Neural crest cell (in vitro differentiated cells): ENCODE measurements around the gene STIM2. TPM values are rescaled to one million over a fixed set of nuclear protein-coding genes. Genes with fewer than 3 reads are reported as not detected.

Experiments
- DNase-seq: peaks from one replicate; pipeline ENCODE4 v3.0.0; 2021; ENCODE audit warnings: low read depth, mixed read lengths, low spot score
- H3K27ac Mint-ChIP-seq: one replicate; pipeline ENCODE4 v1.8.0; 2021; ENCODE audit warnings: mild to moderate bottlenecking, mixed read lengths; ENCODE audit not compliant: unreplicated experiment
- H3K27me3 Mint-ChIP-seq: 2 replicates; pipeline ENCODE4 v1.8.0; 2021; ENCODE audit warnings: low read depth, mild to moderate bottlenecking, mixed read lengths
- H3K36me3 Mint-ChIP-seq: 2 replicates; pipeline ENCODE4 v1.8.0; 2021; ENCODE audit warnings: low read depth, mild to moderate bottlenecking, mixed read lengths
- H3K4me1 Mint-ChIP-seq: 2 replicates; pipeline ENCODE4 v1.8.0; 2021; ENCODE audit warnings: mixed read lengths
- H3K4me3 Mint-ChIP-seq: one replicate; pipeline ENCODE4 v1.8.0; 2021; ENCODE audit warnings: mild to moderate bottlenecking, mixed read lengths
- H3K9me3 Mint-ChIP-seq: 2 replicates; pipeline ENCODE4 v1.8.0; 2021; ENCODE audit warnings: mixed read lengths
- total RNA-seq: library from RNA; stranded (reverse); gene quantifications from 2 replicates; pipeline ENCODE4 v1.2.1, GENCODE V29; 2021
- TF ChIP-seq, protein P1 (sequence below): fragments of 200-600 bp; sonication (generic); conservative IDR thresholded peaks from 2 replicates; pipeline ENCODE4 v1.5.0; 2021; ENCODE audit warnings: antibody characterized with exemption, mild to moderate bottlenecking

Gene STIM2
- total RNA-seq, 1 donor from 2014 or later = 30.5 TPM

DNA sequence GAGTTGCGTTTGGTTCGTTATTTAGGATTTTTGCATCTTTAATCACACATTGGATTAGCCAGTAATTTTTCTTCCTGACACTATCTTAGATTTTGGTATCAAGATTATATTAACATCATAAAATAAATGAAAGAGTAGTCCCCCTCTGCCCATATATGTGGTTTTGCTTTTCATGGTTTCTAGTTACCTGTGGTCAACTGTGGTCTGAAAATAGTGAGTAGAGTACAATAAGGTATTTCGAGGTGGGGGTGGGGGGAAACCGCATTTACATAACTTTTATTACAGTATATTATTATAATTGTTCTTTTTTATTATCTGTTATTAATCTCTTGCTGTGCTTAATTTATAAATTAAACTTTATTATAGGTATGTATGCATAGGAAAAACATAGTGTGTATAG, 152.4 kb downstream of the STIM2 start:
- TF ChIP-seq, protein P1, sequence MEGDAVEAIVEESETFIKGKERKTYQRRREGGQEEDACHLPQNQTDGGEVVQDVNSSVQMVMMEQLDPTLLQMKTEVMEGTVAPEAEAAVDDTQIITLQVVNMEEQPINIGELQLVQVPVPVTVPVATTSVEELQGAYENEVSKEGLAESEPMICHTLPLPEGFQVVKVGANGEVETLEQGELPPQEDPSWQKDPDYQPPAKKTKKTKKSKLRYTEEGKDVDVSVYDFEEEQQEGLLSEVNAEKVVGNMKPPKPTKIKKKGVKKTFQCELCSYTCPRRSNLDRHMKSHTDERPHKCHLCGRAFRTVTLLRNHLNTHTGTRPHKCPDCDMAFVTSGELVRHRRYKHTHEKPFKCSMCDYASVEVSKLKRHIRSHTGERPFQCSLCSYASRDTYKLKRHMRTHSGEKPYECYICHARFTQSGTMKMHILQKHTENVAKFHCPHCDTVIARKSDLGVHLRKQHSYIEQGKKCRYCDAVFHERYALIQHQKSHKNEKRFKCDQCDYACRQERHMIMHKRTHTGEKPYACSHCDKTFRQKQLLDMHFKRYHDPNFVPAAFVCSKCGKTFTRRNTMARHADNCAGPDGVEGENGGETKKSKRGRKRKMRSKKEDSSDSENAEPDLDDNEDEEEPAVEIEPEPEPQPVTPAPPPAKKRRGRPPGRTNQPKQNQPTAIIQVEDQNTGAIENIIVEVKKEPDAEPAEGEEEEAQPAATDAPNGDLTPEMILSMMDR = no peak
- peaks cover 3% of the 10 kb centered on the region for H3K36me3 Mint-ChIP-seq
- H3K4me1 Mint-ChIP-seq = no peaks in the 10 kb centered on the region
- no peak overlapping the region for H3K4me3 Mint-ChIP-seq
- no peaks in the 10 kb centered on the region for H3K27me3 Mint-ChIP-seq
- DNase-seq = no peak
- no peak overlapping the region for H3K27ac Mint-ChIP-seq
- H3K9me3 Mint-ChIP-seq = no peaks in the 10 kb centered on the region

DNA sequence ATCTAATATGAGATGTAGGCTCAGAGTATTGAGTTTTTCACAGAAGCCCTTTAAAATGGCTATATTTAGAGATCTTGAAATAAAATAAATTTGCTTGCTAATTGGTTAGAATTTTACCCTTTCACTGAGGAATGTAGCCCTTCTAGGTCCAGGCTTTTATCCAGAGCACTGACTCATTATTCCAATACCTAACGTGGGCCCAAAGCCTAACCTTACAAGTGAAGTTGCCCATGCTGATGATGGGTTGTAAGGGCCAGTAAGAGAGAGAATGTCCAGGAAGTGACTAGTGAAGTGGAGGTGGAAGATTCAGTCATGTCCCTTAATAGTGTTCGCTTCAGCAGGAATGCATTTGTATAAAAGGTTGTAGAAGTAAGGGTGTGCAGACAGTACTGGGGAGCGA, 155.9 kb downstream of the STIM2 start:
- Mint-ChIP-seq H3K9me3 (no peaks in the 10 kb centered on the region), H3K27ac (no peak overlapping the region), H3K27me3 (no peaks in the 10 kb centered on the region), H3K36me3 (peaks cover 5% of the 10 kb centered on the region), H3K4me1 (no peaks in the 10 kb centered on the region), H3K4me3 (no peak overlapping the region)
- DNase-seq = no peak
- TF ChIP-seq, protein P1 = no peak

DNA sequence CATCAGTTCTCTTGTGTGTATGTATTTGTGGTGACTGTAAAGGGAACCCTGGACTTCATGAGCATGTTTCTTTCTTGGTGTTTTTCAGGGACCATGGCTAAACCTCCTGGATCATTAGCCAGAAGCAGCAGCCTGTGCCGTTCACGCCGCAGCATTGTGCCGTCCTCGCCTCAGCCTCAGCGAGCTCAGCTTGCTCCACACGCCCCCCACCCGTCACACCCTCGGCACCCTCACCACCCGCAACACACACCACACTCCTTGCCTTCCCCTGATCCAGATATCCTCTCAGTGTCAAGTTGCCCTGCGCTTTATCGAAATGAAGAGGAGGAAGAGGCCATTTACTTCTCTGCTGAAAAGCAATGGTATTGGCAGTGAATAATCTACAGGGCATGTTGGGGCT, 157.0 kb downstream of the STIM2 start:
- Mint-ChIP-seq H3K27me3 (no peaks in the 10 kb centered on the region), H3K36me3 (peaks cover 5% of the 10 kb centered on the region), H3K9me3 (no peaks in the 10 kb centered on the region), H3K27ac (no peak overlapping the region), H3K4me3 (no peak overlapping the region), H3K4me1 (no peaks in the 10 kb centered on the region)
- no peak for DNase-seq
- TF ChIP-seq, protein P1 = no peak

DNA sequence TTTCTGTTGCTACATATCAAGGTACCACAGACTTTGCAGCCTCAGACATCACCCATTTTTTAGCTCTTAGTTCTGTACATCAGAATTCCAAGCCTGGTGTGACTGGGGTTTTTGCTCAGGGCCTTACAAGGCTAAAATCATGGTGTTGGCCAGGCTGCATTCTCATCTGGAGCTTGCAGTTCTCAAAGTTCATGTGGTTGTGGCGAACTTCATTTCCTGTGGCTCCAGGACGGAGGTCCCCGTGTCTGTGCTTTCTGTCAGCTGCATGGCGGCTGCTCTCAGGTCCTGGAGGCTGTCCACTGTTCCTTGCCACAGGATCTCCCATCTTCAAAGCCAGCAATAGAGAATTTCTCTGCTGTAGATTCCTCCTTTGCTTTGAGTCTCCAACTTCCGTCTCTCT, 157.4 kb downstream of the STIM2 start:
- H3K9me3 Mint-ChIP-seq = no peaks in the 10 kb centered on the region
- H3K27me3 Mint-ChIP-seq = no peaks in the 10 kb centered on the region
- no peak overlapping the region for H3K27ac Mint-ChIP-seq
- H3K4me3 Mint-ChIP-seq = no peak overlapping the region
- H3K36me3 Mint-ChIP-seq = peaks cover 5% of the 10 kb centered on the region
- DNase-seq = no peak
- TF ChIP-seq, protein P1 = no peak
- no peaks in the 10 kb centered on the region for H3K4me1 Mint-ChIP-seq

- TF ChIP-seq, protein P1 = no peak
- Mint-ChIP-seq H3K4me3 (no peak overlapping the region), H3K36me3 (peaks cover 5% of the 10 kb centered on the region), H3K27ac (no peak overlapping the region), H3K4me1 (no peaks in the 10 kb centered on the region), H3K9me3 (no peaks in the 10 kb centered on the region), H3K27me3 (no peaks in the 10 kb centered on the region)
- no peak for DNase-seq
Measured at GRCh38 chr4:27018910-27019309, 158.3 kb downstream of the STIM2 start.

GRCh38 chr4:27019766-27020165, 159.1 kb downstream of the STIM2 start:
- Mint-ChIP-seq H3K27ac (no peak overlapping the region), H3K9me3 (no peaks in the 10 kb centered on the region), H3K27me3 (no peaks in the 10 kb centered on the region), H3K36me3 (peaks cover 5% of the 10 kb centered on the region), H3K4me3 (no peak overlapping the region), H3K4me1 (peaks cover 3% of the 10 kb centered on the region)
- TF ChIP-seq, protein P1 = no peak
- DNase-seq = no peak
